B cell (primary cell): ENCODE measurements around the gene IFNA2. TPM values are rescaled to one million over a fixed set of nuclear protein-coding genes. Genes with fewer than 3 reads are reported as not detected.

Experiments used
- ATAC-seq: fragments of 200-7000 bp; cut with Tn5 transposase; one replicate; pipeline ENCODE4 v1.10.0; 2021; ENCODE audit warnings: low read depth, mild to moderate bottlenecking, moderate number of reproducible peaks, moderate library complexity
- CTCF ChIA-PET: fragments of 350-600 bp; sonication (Branson Sonifier 250); formaldehyde crosslinking; loops from one replicate; lab custom pipeline; 2021; ENCODE audit warnings: antibody characterized with exemption, inconsistent platforms; lab: Charles Lee
- POLR2A ChIA-PET: fragments of 350-600 bp; sonication (Branson Sonifier 250); formaldehyde crosslinking; loops from one replicate; lab custom pipeline; 2021; ENCODE audit warnings: antibody characterized with exemption; lab: Charles Lee
- DNase-seq: peaks from one replicate; pipeline ENCODE4 v3.0.0; 2013
- H2AFZ ChIP-seq: 2 replicates; pipeline ENCODE4 v1.6.1; 2012; ENCODE audit warnings: mild to moderate bottlenecking, low read depth, low read length; ENCODE audit not compliant: insufficient read depth, poor library complexity, severe bottlenecking
- H3K27ac ChIP-seq, 2 donors: 1 replicate in 1 of 2; 2 replicates in 1 of 2; pipeline ENCODE4 v1.5.1; 2012 to 2013; ENCODE audit warnings: low read length in 2 of 2, mild to moderate bottlenecking in 2 of 2, moderate library complexity in 1 of 2
- H3K27me3 ChIP-seq, 4 experiments: fragments of 200-600 bp in 1 of 4; sonication (generic) in 1 of 4; replicated peaks in 1 of 4; 1 replicate in 2 of 4; 2 replicates in 2 of 4; pipeline versions ENCODE4 v1.6.1 to v1.7.0; 2013 to 2016; ENCODE audit warnings: low read length in 3 of 4, mild to moderate bottlenecking in 2 of 4, mixed read lengths in 1 of 4, moderate library complexity in 1 of 4; ENCODE audit not compliant: insufficient read depth in 4 of 4, control insufficient read depth in 3 of 4; ENCODE audit errors: control extremely low read depth in 1 of 4
- H3K36me3 ChIP-seq, 2 experiments: replicated peaks in 1 of 2; 1 replicate in 1 of 2; 2 replicates in 1 of 2; pipeline versions ENCODE4 v1.6.1 to v1.7.1; 2013; ENCODE audit warnings: low read length in 1 of 2; ENCODE audit not compliant: insufficient read depth in 2 of 2, control insufficient read depth in 1 of 2; ENCODE audit errors: control extremely low read depth in 1 of 2, extremely low read depth in 1 of 2
- H3K4me1 ChIP-seq, 2 donors: fragments of 200-600 bp in 1 of 2; sonication (generic) in 1 of 2; 1 replicate in 1 of 2; 2 replicates in 1 of 2; pipeline versions ENCODE4 v1.5.1 to v1.6.1; 2013 to 2017; ENCODE audit warnings: low read length in 2 of 2; ENCODE audit not compliant: control insufficient read depth in 2 of 2, insufficient read depth in 2 of 2
- H3K4me2 ChIP-seq: replicated peaks from 2 replicates; pipeline ENCODE3; 2012; ENCODE audit warnings: mild to moderate bottlenecking, low read depth, low read length; ENCODE audit not compliant: poor library complexity, severe bottlenecking
- H3K4me3 ChIP-seq, 5 experiments: fragments of 200-600 bp in 1 of 5; sonication (generic) in 1 of 5; 1 replicate in 3 of 5; 2 replicates in 2 of 5; pipeline versions ENCODE4 v1.5.1 to v1.7.0; 2011 to 2016; ENCODE audit warnings: low read length in 4 of 5, mild to moderate bottlenecking in 4 of 5, low read depth in 2 of 5, control low read depth in 1 of 5, moderate library complexity in 1 of 5; ENCODE audit not compliant: insufficient read depth in 1 of 5; ENCODE audit errors: control extremely low read depth in 1 of 5, extremely low read depth in 1 of 5
- H3K79me2 ChIP-seq: fragments of 200-600 bp; sonication (generic); one replicate; pipeline ENCODE4 v1.6.0; 2016; ENCODE audit warnings: low read length; ENCODE audit not compliant: control insufficient read depth, insufficient read depth
- H3K9ac ChIP-seq: fragments of 200-600 bp; sonication (generic); 2 replicates; pipeline ENCODE4 v1.6.1; 2017; ENCODE audit warnings: mild to moderate bottlenecking, low read length, moderate library complexity
- H3K9me3 ChIP-seq, 3 donors: one replicate each; pipeline versions ENCODE4 v1.6.1 to v1.7.1; 2013; ENCODE audit warnings: low read length in 2 of 3; ENCODE audit not compliant: control insufficient read depth in 2 of 3, insufficient read depth in 1 of 3; ENCODE audit errors: control extremely low read depth in 1 of 3
- H4K20me1 ChIP-seq: 2 replicates; pipeline ENCODE4 v1.6.0; 2012; ENCODE audit warnings: mild to moderate bottlenecking, low read length; ENCODE audit not compliant: insufficient read depth, control insufficient read depth, poor library complexity, severe bottlenecking
- H3K27ac Mint-ChIP-seq: one replicate; pipeline ENCODE4 v1.8.0; 2021; ENCODE audit warnings: mixed read lengths
- H3K27me3 Mint-ChIP-seq: one replicate; pipeline ENCODE4 v1.8.0; 2021; ENCODE audit warnings: mixed read lengths
- H3K4me1 Mint-ChIP-seq: one replicate; pipeline ENCODE4 v1.8.0; 2021; ENCODE audit warnings: mixed read lengths
- H3K4me3 Mint-ChIP-seq: one replicate; pipeline ENCODE4 v1.8.0; 2021; ENCODE audit warnings: mixed read lengths
- H3K9me3 Mint-ChIP-seq: one replicate; pipeline ENCODE4 v1.8.0; 2022; ENCODE audit warnings: mixed read lengths; ENCODE audit not compliant: insufficient read depth
- CTCF ChIP-seq: fragments of 200-600 bp; IDR thresholded peaks from one replicate; pipeline ENCODE4 v1.8.0; 2022; ENCODE audit warnings: antibody characterized with exemption, mild to moderate bottlenecking
- EZH2 ChIP-seq: IDR thresholded peaks from 2 replicates; pipeline ENCODE4 v1.6.1; 2012; ENCODE audit warnings: borderline replicate concordance, low read depth, mild to moderate bottlenecking, moderate library complexity, low read length; ENCODE audit not compliant: insufficient read depth, poor library complexity, severe bottlenecking
- WGBS: methylation state at CpG from one replicate; pipeline ENCODE4 v1.1.5; 2013; ENCODE audit warnings: missing lambda C conversion rate; ENCODE audit not compliant: insufficient coverage; 5-methylcytosine and 5-hydroxymethylcytosine counted together
- intact Hi-C: fragments of 100-400 bp; cut with micrococcal nuclease; formaldehyde crosslinking; loops from one replicate; pipeline ENCODE4 v1.10.0; 2022
- polyA plus RNA-seq: library from polyadenylated mRNA; depleted of rRNA; stranded (reverse); fragments of >200 nt; gene quantifications from 2 replicates; pipeline ENCODE4 v1.2.3, GENCODE V29; 2012
- total RNA-seq, 2 donors: library from RNA; stranded (reverse); fragments of 120-200 nt in 1 of 2; gene quantifications; 1 replicate in 1 of 2; 2 replicates in 1 of 2; pipeline versions ENCODE4 v1.2.3 to v1.2.4, GENCODE V29; 2013 to 2022

The IFNA2 gene
- total and polyA plus RNA-seq, 2 donors (not counting 1 experiment from before 2014, with no cell fraction given) = not detected

- Mint-ChIP-seq H3K4me1 (peaks cover 49% of the 10 kb centered on the region), H3K27me3 (peaks cover 12% of the 10 kb centered on the region), H3K9me3 (no peaks in the 10 kb centered on the region), H3K4me3 (peak within 1 kb of the TSS; percentile 95), H3K27ac (peak within 1 kb of the TSS; percentile 92)
- CTCF ChIA-PET = interaction anchor here (0.5 to 4.1 kb wide), 11 partner anchors 9 to 479 kb away, joined by 3 to 25 read pairs (median 4); no protein-coding TSS in a partner anchor
- under 1% methylated on average over 51 of the region's 55 CpGs for WGBS
- POLR2A ChIA-PET = interaction anchor here (1.1 kb wide), 1 partner anchor 713 kb away, joined by 6 read pairs; the partner anchor contains the start of gene MLLT3
- H3K4me1 ChIP-seq = peaks cover 18 to 27% of the 10 kb centered on the region in 2 donors
- H3K4me2 ChIP-seq = peak within 1 kb of the TSS; percentile 74
- H3K4me3 ChIP-seq = peak within 1 kb of the TSS; percentile 83 to 97 (median 89)
- H3K9ac ChIP-seq = peak within 1 kb of the TSS; percentile 81
- peak within 1 kb of the TSS; percentile 83 for H2AFZ ChIP-seq
- peaks cover 31% of the 10 kb centered on the region for H4K20me1 ChIP-seq
- peaks cover 0 to 5% of the 10 kb centered on the region in 2 experiments for H3K36me3 ChIP-seq
- intact Hi-C loops = loop anchor here (1.0 to 10.0 kb wide), 7 partner anchors 9 to 713 kb away; partner anchors contain the start of genes CDKN2A, CDKN2B-AS1 and MLLT3
- TF ChIP-seq EZH2 (no peak), CTCF (no peak)
- ATAC-seq (peak; percentile 89), DNase-seq (peak; percentile 93)
- no peaks in the 10 kb centered on the region for H3K9me3 ChIP-seq
- H3K27me3 ChIP-seq = peaks cover 0 to 6% (median under 1%) of the 10 kb centered on the region in 4 experiments
- H3K79me2 ChIP-seq = peaks cover 57% of the 10 kb centered on the region
- peak within 1 kb of the TSS; percentile 90 for H3K27ac ChIP-seq
Observed at GRCh38 chr9:21334701-21335632, 50.2 kb downstream of the IFNA2 start, which contains the start of gene KLHL9. Gene KLHL9, minus strand, starts transcription at chr9:21335404. Its CDS starts 545 bp downstream, at chr9:21334859.

Other genes starting within 250 kb of the IFNA2 start
- not detected in 2 replicates for gene IFNW1, start 243.6 kb downstream of the IFNA2 start, total RNA-seq
- not detected in 2 replicates for gene IFNW1, start 243.6 kb downstream of the IFNA2 start, polyA plus RNA-seq
- not detected in 2 replicates for gene IFNA21, start 218.7 kb downstream of the IFNA2 start, total RNA-seq
- not detected in 2 replicates for gene IFNA21, start 218.7 kb downstream of the IFNA2 start, polyA plus RNA-seq
- not detected in 2 replicates for gene IFNA4, start 197.8 kb downstream of the IFNA2 start, total RNA-seq
- gene IFNA4, start 197.8 kb downstream of the IFNA2 start, polyA plus RNA-seq = not detected in 2 replicates
- gene IFNA7, start 183.2 kb downstream of the IFNA2 start, total RNA-seq = not detected in 2 replicates
- gene IFNA7, start 183.2 kb downstream of the IFNA2 start, polyA plus RNA-seq = not detected in 2 replicates
- gene IFNA10, start 178.3 kb downstream of the IFNA2 start, total RNA-seq = not detected in 2 replicates
- not detected in 2 replicates for gene IFNA10, start 178.3 kb downstream of the IFNA2 start, polyA plus RNA-seq
- gene IFNA16, start 168.1 kb downstream of the IFNA2 start, total RNA-seq = not detected in 2 replicates
- not detected in 2 replicates for gene IFNA16, start 168.1 kb downstream of the IFNA2 start, polyA plus RNA-seq
- not detected in 2 replicates for gene IFNA17, start 157.2 kb downstream of the IFNA2 start, total RNA-seq
- not detected in 2 replicates for gene IFNA17, start 157.2 kb downstream of the IFNA2 start, polyA plus RNA-seq
- gene IFNA14, start 145.4 kb downstream of the IFNA2 start, total RNA-seq = not detected in 2 replicates
- gene IFNA14, start 145.4 kb downstream of the IFNA2 start, polyA plus RNA-seq = not detected in 2 replicates
- not detected in 2 replicates for gene IFNA5, start 80.1 kb downstream of the IFNA2 start, total RNA-seq
- not detected in 2 replicates for gene IFNA5, start 80.1 kb downstream of the IFNA2 start, polyA plus RNA-seq
- gene KLHL9, start 50.0 kb downstream of the IFNA2 start, total RNA-seq = 17.5 and 17.6 TPM in 2 replicates
- 4.3 and 4.8 TPM in 2 replicates for gene KLHL9, start 50.0 kb downstream of the IFNA2 start, polyA plus RNA-seq
- gene IFNA6, start 34.5 kb downstream of the IFNA2 start, total RNA-seq = not detected in 2 replicates
- gene IFNA6, start 34.5 kb downstream of the IFNA2 start, polyA plus RNA-seq = not detected in 2 replicates
- not detected in 2 replicates for gene IFNA13, start 17.3 kb downstream of the IFNA2 start, total RNA-seq
- gene IFNA13, start 17.3 kb downstream of the IFNA2 start, polyA plus RNA-seq = not detected in 2 replicates
- not detected in 2 replicates for gene IFNA8, start 23.7 kb upstream of the IFNA2 start, total RNA-seq
- gene IFNA8, start 23.7 kb upstream of the IFNA2 start, polyA plus RNA-seq = not detected in 2 replicates
- gene IFNA1, start 55.0 kb upstream of the IFNA2 start, total RNA-seq = not detected in 2 replicates
- not detected in 2 replicates for gene IFNA1, start 55.0 kb upstream of the IFNA2 start, polyA plus RNA-seq
- not detected in 2 replicates for gene IFNE, start 96.9 kb upstream of the IFNA2 start, total RNA-seq
- gene IFNE, start 96.9 kb upstream of the IFNA2 start, polyA plus RNA-seq = not detected in 2 replicates